H9 (cell line): ENCODE results near the gene KLHL13. TPM values are rescaled to one million over a fixed set of nuclear protein-coding genes. Genes with fewer than 3 reads are reported as not detected.

ENCODE experiments used
- DNase-seq: peaks from one replicate; pipeline ENCODE4 v3.0.0-alpha.2; 2017
- H2AFZ ChIP-seq: one replicate; pipeline ENCODE4 v1.6.1; 2013; ENCODE audit warnings: mild to moderate bottlenecking, low read length, control low read depth, moderate library complexity
- H2AK5ac ChIP-seq: 2 replicates; pipeline ENCODE4 v1.6.1; 2013; ENCODE audit warnings: low read length, control low read depth, mixed read lengths; ENCODE audit not compliant: insufficient read length
- H2BK120ac ChIP-seq: one replicate; pipeline ENCODE4 v1.6.1; 2013; ENCODE audit warnings: low read depth, mild to moderate bottlenecking, low read length, control low read depth, inconsistent platforms; ENCODE audit not compliant: poor library complexity, severe bottlenecking
- H2BK12ac ChIP-seq: 2 replicates; pipeline ENCODE4 v1.6.1; 2013; ENCODE audit warnings: low read length, control low read depth, mixed read lengths, low read depth; ENCODE audit not compliant: insufficient read length
- H2BK15ac ChIP-seq: 2 replicates; pipeline ENCODE4 v1.6.1; 2013; ENCODE audit warnings: low read depth, low read length, control low read depth
- H2BK20ac ChIP-seq: one replicate; pipeline ENCODE4 v1.6.1; 2013; ENCODE audit warnings: low read depth, mild to moderate bottlenecking, low read length, control low read depth, inconsistent platforms; ENCODE audit not compliant: poor library complexity, severe bottlenecking
- H2BK5ac ChIP-seq: 2 replicates; pipeline ENCODE4 v1.6.1; 2013; ENCODE audit warnings: low read length, control low read depth, mixed read lengths; ENCODE audit not compliant: insufficient read length
- H3K14ac ChIP-seq: 2 replicates; pipeline ENCODE4 v1.6.1; 2013; ENCODE audit warnings: low read length, control low read depth; ENCODE audit not compliant: insufficient read depth
- H3K18ac ChIP-seq: 2 replicates; pipeline ENCODE4 v1.6.1; 2013; ENCODE audit warnings: low read depth, mild to moderate bottlenecking, mixed read lengths, low read length, control low read depth; ENCODE audit not compliant: insufficient read length
- H3K23ac ChIP-seq: 2 replicates; pipeline ENCODE4 v1.6.1; 2013; ENCODE audit warnings: low read length, control low read depth, mixed read lengths, low read depth; ENCODE audit not compliant: insufficient read length
- H3K23me2 ChIP-seq: 2 replicates; pipeline ENCODE4 v1.6.1; 2013; ENCODE audit warnings: low read depth, mild to moderate bottlenecking, mixed read lengths, low read length, control low read depth; ENCODE audit not compliant: insufficient read length, poor library complexity, severe bottlenecking
- H3K27ac ChIP-seq: 2 replicates; pipeline ENCODE4 v1.5.1; 2013; ENCODE audit warnings: low read length, control low read depth, mixed read lengths, low read depth; ENCODE audit not compliant: insufficient read length
- H3K27me3 ChIP-seq: 2 replicates; pipeline ENCODE4 v1.6.1; 2013; ENCODE audit warnings: low read length, control low read depth, inconsistent platforms; ENCODE audit not compliant: insufficient read depth
- H3K4ac ChIP-seq: 2 replicates; pipeline ENCODE4 v1.6.1; 2013; ENCODE audit warnings: low read depth, mild to moderate bottlenecking, control low read depth, inconsistent platforms, low read length, moderate library complexity
- H3K4me1 ChIP-seq: 2 replicates; pipeline ENCODE4 v1.6.1; 2013; ENCODE audit warnings: low read length, control low read depth, inconsistent platforms; ENCODE audit not compliant: insufficient read depth
- H3K4me2 ChIP-seq: 2 replicates; pipeline ENCODE4 v1.6.1; 2013; ENCODE audit warnings: low read length, control low read depth, mixed read lengths; ENCODE audit not compliant: insufficient read length, insufficient read depth
- H3K56ac ChIP-seq: 2 replicates; pipeline ENCODE4 v1.6.1; 2013; ENCODE audit warnings: low read depth, mild to moderate bottlenecking, mixed read lengths, low read length, control low read depth; ENCODE audit not compliant: insufficient read length
- H3K79me1 ChIP-seq: 2 replicates; pipeline ENCODE4 v1.6.1; 2013; ENCODE audit warnings: low read depth, mild to moderate bottlenecking, moderate library complexity, low read length, control low read depth, inconsistent platforms; ENCODE audit not compliant: insufficient read depth, poor library complexity, severe bottlenecking
- H3K79me2 ChIP-seq: 2 replicates; pipeline ENCODE4 v1.6.1; 2013; ENCODE audit warnings: low read length, control low read depth, inconsistent platforms; ENCODE audit not compliant: insufficient read depth
- H3K9ac ChIP-seq: 2 replicates; pipeline ENCODE4 v1.6.1; 2013; ENCODE audit warnings: low read length, control low read depth, mixed read lengths; ENCODE audit not compliant: insufficient read length; ENCODE audit errors: extremely low read depth
- H3K9me3 ChIP-seq: one replicate; pipeline ENCODE4 v1.6.1; 2013; ENCODE audit warnings: low read depth, low read length, inconsistent platforms; ENCODE audit not compliant: control insufficient read depth
- H3T11ph ChIP-seq: one replicate; pipeline ENCODE4 v1.6.1; 2013; ENCODE audit warnings: mild to moderate bottlenecking, low read length, control low read depth, inconsistent platforms
- H4K20me1 ChIP-seq: one replicate; pipeline ENCODE4 v1.6.1; 2013; ENCODE audit not compliant: control insufficient read depth, insufficient read length, insufficient read depth
- H4K5ac ChIP-seq: 2 replicates; pipeline ENCODE4 v1.6.1; 2013; ENCODE audit warnings: low read depth, mild to moderate bottlenecking, mixed read lengths, low read length, control low read depth; ENCODE audit not compliant: insufficient read length
- H4K8ac ChIP-seq: replicated peaks from 2 replicates; pipeline ENCODE4 v1.6.1; 2013; ENCODE audit warnings: low read length, control low read depth, mixed read lengths, low read depth; ENCODE audit not compliant: insufficient read length
- H4K91ac ChIP-seq: 2 replicates; pipeline ENCODE4 v1.6.1; 2013; ENCODE audit warnings: low read depth, mild to moderate bottlenecking, moderate library complexity, mixed read lengths, low read length, control low read depth; ENCODE audit not compliant: insufficient read length
- H3K27ac Mint-ChIP-seq, 3 experiments: 2 replicates in 2 of 3; 3 replicates in 1 of 3; pipeline ENCODE4 v1.8.0; 2020 to 2021; ENCODE audit warnings: mixed read lengths in 3 of 3, mild to moderate bottlenecking in 1 of 3, moderate library complexity in 1 of 3
- H3K27me3 Mint-ChIP-seq: 2 replicates; pipeline ENCODE4 v1.8.0; 2021; ENCODE audit warnings: low read depth, mild to moderate bottlenecking, moderate library complexity, mixed read lengths
- H3K36me3 Mint-ChIP-seq, 3 experiments: 2 replicates in 2 of 3; 3 replicates in 1 of 3; pipeline ENCODE4 v1.8.0; 2020 to 2021; ENCODE audit warnings: low read depth in 3 of 3, mixed read lengths in 3 of 3; ENCODE audit not compliant: insufficient read depth in 1 of 3
- H3K4me1 Mint-ChIP-seq, 2 experiments: 2 replicates each; pipeline ENCODE4 v1.8.0; 2020; ENCODE audit warnings: mixed read lengths in 2 of 2
- H3K4me3 Mint-ChIP-seq, 2 experiments: 2 replicates in 1 of 2; 3 replicates in 1 of 2; pipeline ENCODE4 v1.8.0; 2020 to 2021; ENCODE audit warnings: mild to moderate bottlenecking in 2 of 2, mixed read lengths in 2 of 2, moderate library complexity in 1 of 2
- H3K9me3 Mint-ChIP-seq, 2 experiments: 2 replicates in 1 of 2; 3 replicates in 1 of 2; pipeline ENCODE4 v1.8.0; 2020; ENCODE audit warnings: mild to moderate bottlenecking in 2 of 2, mixed read lengths in 2 of 2, moderate library complexity in 1 of 2
- CTCF ChIP-seq: fragments of 200-600 bp; sonication (generic); conservative IDR thresholded peaks from 3 replicates; pipeline ENCODE4 v1.8.0; 2021; ENCODE audit warnings: antibody characterized with exemption, mild to moderate bottlenecking
- WGBS: extraction: QIAGEN DNeasy Blood & Tissue Kit; methylation state at CpG from one replicate; pipeline ENCODE4 v1.1.7; 2013; ENCODE audit warnings: missing lambda C conversion rate, low lambda C conversion rate, mixed read lengths; ENCODE audit not compliant: insufficient read length; ENCODE audit errors: extremely low coverage; 5-methylcytosine and 5-hydroxymethylcytosine counted together
- total RNA-seq: library from RNA; stranded (reverse); gene quantifications from 2 replicates; pipeline ENCODE4 v1.2.1, GENCODE V29; 2021

The KLHL13 gene
- total RNA-seq, 1 experiment from 2014 or later, result 4.1 TPM

DNA sequence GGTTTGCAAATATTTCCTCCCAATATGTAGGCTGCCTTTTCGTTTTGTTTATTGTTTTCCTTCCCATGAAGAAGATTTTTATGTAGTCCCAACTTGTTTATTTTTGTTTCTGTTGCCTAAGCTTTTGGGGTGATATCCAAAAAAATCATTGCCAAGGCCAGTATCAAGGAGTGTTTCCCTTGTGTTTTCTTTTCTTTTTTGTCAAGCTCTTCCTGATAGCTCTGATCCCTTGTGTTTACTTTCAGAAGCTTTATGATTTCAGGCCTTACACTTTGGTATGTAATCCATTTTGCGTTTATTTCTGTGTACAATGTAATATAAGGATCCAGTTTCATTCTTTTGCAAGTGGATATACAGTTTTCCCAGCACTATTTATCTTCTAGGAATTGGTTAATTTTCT lies 93.9 kb downstream of the KLHL13 start:
- no peak for TF ChIP-seq CTCF

More for the DNA sequence above, 93.9 kb downstream of the KLHL13 start:
- Histone ChIP-seq H3K18ac (no peak overlapping the region), H3K27me3 (no peaks in the 10 kb centered on the region), H3T11ph (no peak overlapping the region), H4K91ac (no peak overlapping the region), H3K79me2 (no peaks in the 10 kb centered on the region), H2BK15ac (no peak overlapping the region), H3K9ac (no peak overlapping the region), H3K4ac (no peak overlapping the region), H2BK12ac (no peak overlapping the region), H3K23me2 (no peaks in the 10 kb centered on the region), H2AFZ (no peak overlapping the region), H3K23ac (no peak overlapping the region), H3K4me2 (no peak overlapping the region), H4K8ac (no peak overlapping the region), H3K79me1 (no peaks in the 10 kb centered on the region), H3K56ac (no peak overlapping the region), H4K5ac (no peak overlapping the region), H3K27ac (no peak overlapping the region), H2BK120ac (no peak overlapping the region), H2AK5ac (no peak overlapping the region), H2BK20ac (no peak overlapping the region), H3K4me1 (no peaks in the 10 kb centered on the region), H3K14ac (no peak overlapping the region), H4K20me1 (no peaks in the 10 kb centered on the region), H3K9me3 (peaks cover 16% of the 10 kb centered on the region), H2BK5ac (no peak overlapping the region)
- Mint-ChIP-seq H3K27me3 (no peaks in the 10 kb centered on the region; the same call in 1 of the 2 replicates), H3K4me1 (no peaks in the 10 kb centered on the region), H3K27ac (no peak overlapping the region), H3K9me3 (peaks cover 13 to 57% of the 10 kb centered on the region in 2 experiments), H3K36me3 (peaks cover 2 to 4% (median 3%) of the 10 kb centered on the region in 3 experiments; a peak in 1 of 7 replicates), H3K4me3 (no peak overlapping the region)
- no peak for DNase-seq
- WGBS, result no CpG with 5 or more reads among the region's 2 CpGs
